Cerebellar cortex (tissue), 1 donor: ENCODE results near the gene LHX4.

Source experiments
- DNase-seq: peaks from one replicate; pipeline ENCODE4 v3.0.0-alpha.2; 2015; ENCODE audit warnings: low spot score

LHX4 gene

DNA sequence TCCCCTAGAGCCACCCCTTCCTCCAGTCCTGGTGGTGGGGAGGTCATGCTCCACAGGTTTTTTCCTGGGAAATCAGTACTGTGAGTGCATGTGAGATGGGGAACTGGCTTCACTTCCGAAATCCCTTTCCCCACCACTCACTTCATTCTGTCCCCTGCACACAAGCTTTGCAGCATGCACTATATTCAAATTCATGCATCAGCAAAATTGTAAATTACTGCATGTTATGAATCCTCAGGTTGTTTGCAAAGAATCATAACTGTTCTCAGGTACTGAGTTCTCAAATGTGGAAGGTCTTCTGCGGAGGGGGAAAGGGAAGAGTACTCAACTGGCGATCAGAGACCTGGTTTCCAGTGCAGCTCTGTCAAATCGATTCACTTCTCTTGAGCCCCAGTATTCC, 42.3 kb downstream of the LHX4 start:
- no peak for DNase-seq

DNA sequence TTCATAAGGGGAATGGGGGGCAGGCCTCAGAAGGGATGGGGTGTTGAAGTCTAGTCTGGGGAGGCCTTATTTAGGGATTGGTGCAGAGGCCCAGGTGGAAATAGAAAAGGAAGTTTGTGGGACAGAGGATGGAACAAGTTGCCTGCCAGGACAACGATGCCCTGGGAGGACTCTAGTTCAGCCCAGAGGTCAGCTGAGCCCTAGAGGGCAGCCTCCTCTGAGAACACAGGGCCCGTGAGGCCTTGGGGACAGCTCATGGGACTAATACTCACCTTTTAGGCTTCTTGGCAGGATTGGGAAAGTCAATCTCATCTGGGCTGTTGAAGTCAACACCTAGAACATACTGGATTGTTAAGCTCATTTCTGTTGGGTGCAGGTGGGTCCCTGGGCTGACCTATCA, 43.0 kb downstream of the LHX4 start:
- no peak for DNase-seq

DNA sequence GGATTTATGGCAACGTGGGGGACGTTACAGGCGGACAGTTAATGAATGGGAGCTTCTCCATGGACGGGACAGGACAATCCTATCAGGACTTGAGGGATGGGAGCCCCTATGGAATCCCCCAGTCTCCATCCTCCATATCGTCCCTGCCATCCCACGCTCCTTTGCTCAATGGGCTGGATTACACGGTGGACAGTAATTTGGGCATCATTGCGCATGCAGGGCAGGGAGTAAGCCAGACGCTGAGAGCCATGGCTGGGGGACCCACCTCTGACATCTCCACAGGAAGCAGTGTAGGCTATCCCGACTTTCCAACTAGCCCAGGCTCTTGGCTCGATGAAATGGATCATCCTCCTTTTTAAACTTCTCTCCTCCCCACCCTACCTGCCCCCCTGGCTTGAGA, 44.2 kb downstream of the LHX4 start:
- no peak for DNase-seq

DNA sequence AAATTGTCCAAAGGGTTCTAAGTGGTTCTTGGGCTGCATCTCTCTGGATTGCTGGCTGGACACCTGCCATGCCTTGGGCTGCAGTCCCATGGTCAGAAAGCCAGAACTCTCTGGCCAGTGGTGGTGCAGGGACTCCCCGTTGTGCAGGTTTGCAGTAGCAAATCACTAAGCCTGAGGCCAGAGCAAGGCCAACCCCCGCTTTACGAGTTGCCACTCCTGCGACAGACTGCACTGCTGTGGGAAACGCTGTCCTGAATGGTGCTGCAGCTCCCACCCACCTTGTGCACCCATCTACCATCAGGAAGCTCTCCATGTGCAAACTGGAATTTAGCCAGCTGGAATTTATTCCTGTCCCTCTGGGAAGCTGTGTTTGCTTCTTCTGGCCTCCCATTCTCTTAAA, 45.7 kb downstream of the LHX4 start:
- DNase-seq: no peak

DNA sequence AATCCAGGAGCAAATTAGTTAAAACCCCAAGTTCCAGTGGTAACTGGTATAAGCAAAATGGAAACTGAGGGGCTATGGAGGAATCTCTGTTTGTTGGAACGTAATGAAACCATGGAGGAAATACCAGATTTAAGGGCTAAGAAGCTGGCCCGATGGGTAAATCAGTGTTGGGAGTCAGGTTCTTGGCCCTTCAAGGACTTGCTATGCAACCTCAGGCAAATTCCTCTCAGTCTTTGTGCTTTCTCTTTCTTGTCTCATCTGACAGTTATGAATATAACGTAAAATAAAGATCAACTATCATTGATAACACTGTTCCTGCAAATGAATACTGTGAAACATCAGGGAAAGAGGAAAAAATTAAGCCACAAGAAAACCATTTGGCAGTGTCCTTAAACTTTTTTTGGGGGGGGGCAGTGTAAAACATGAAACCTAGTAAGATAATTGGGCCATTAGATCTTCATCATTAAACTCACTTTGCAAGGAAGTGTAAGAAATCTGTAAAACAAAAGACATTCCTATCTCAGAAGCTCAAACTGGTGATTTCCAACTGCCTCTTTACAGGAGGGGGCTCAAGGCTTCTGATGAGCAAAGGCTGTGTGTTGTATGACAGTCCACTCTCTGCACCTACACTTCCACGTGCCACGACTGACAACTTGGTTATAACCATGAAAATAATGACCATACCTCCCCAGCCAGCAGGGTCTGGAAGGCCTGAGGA, 47.6 kb downstream of the LHX4 start:
- DNase-seq: no peak

DNA sequence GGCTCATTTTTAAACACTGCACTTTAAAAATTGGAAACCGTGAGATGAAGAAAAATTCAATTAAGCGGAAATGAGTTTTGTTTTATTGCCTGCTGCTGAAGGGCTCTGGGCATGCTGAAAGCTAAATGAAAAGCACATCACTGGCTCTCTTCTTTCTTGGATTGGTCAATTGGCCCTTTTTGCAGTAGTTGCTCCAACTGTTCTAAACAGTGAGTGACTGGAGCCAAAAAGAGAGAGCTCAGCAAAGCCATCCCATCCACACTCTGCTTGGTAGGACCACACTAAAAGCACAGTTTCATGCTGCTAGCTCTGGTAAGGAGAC, 48.1 kb downstream of the LHX4 start:
- DNase-seq: no peak

DNA sequence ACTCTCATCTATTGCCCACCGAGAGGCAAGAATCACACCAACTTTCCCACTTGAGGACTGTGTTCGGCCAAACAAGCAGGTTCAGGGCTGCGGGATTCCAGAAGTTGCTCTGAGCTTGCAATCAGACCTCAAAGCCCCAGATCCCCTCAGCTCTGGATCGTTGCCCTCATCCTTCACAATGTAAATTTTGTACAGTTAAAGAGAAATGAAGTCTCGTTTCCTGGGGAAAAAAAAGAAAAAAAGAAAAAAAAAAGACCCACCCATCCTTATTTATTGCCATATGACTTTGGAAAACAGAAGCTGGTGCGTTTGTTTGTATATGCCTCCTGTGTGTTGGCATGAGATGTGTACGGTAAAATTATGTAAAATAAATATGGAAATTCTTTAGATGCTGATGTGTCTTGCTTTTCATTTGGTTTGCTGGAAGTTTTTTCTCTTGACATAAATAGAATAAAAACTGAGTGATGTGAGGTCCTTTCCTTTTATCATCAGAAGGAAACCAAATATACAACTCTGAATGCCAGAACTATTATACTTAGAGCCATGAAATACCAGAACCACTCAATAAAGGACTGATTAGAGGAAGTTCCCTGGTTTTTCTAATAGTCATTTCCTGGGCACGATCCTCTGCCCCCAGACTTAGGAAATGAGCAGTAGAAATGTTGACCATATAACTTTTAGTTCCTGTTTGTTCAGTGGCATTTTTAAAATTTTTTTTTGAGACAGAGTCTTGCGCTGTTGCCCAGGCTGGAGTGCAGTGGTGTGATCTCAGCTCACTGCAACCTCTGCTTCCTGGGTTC, 48.7 kb downstream of the LHX4 start:
- no peak for DNase-seq

DNA sequence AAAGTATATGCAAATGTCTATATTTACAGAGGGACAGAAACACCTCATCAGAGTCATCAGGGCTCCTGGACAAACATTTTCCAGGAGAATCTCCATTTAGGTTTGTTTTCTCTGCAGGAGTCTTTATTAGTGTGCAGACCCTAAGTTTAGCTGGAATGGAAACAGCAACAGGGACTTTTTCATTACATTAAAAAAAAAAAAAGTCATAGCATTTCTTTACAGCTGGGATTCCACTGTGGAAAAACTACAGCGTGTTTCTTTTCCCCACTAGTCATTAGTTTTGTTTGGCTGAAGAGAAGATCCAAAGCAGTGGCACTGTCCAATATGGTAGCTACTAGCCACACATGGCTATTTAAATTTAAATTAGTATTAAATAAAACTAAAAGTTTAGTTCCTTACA, 49.6 kb downstream of the LHX4 start:
- DNase-seq: no peak

DNA sequence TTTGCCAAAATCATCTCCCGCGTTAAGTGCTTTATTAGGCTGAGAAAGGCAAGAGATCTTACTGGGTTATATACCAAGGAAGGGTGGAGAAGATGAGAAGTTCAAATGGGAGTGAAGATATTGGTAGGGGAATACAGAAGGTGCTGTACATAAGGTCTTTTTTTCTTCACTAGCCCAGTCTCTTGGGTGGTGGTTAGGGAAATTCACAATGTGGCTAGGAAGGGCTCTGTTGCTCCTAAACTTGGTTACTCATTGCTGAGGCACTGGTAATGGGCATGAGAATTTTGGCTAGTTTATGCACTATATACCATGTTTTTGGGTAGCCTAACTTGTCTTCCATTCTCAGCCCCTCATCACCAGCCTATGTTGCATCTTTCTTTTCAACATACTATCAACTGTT, 50.6 kb downstream of the LHX4 start:
- DNase-seq: no peak

DNA sequence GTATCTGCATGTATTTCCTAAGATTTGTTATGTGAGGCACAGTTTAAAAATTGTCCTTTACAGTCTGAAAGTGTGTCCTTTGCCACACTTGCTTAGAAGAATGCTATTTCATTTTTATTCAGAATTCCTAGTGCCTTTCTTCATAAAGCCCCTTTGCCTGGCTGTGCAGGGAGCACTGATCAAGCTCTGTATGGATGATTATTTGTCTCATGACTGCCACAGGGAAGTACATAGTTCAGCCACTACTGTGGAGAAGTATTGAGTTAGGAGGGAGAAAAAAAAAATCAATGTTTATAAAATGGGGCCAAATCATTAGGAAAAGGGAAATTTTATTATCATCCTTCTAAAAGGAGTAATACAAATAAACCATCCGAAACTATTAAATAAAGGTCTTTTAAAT, 51.4 kb downstream of the LHX4 start:
- no peak for DNase-seq

DNA sequence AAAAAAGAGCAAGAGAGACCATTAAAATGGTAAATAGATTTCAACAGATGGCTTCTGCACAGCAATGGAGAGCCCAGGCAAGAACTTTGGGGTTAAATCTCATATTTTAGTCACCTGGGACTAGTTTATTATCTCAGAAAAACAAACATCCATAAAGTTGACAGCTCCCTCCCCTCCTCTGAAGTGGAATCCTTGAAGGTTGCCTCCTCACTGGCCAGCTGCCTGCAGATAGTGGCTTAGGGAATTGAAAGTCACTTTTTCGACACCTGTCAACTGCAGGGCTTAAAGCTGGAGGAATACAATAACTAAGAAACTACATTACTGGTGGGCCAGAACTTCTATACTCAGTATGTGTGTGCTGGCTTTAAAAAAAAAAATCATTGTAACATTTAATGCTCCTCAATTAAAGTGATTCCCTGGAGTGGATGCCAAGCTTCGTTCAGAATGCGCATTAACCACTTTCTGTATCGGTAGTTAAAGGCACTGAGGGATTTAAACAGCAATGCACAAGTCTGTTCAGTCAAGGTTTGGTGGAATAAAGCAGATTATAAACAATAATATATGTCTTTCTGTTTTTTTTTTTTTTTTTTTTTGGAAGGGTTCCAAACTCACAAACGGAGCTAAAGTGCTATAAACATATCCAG, 52.5 kb downstream of the LHX4 start:
- DNase-seq: no peak

DNA sequence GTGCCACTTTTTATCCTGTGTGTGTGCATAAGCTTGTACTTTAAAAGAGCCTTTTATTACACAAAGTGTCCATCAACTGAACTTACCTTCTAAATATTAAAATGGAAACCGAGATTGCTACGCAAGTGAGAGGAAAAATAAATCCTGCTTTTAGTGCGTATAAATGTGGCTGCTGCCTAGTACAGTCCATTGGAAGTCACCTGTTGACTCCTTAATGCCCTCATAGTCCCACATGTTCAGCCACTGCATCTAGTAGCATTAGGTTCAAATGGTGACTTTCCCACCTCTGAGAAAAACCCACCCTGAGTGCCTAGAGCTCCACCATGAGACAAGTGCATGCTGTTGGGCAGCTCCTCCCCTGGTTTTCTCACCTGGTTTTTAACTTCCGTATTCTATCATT, 53.0 kb downstream of the LHX4 start:
- DNase-seq: no peak

DNA sequence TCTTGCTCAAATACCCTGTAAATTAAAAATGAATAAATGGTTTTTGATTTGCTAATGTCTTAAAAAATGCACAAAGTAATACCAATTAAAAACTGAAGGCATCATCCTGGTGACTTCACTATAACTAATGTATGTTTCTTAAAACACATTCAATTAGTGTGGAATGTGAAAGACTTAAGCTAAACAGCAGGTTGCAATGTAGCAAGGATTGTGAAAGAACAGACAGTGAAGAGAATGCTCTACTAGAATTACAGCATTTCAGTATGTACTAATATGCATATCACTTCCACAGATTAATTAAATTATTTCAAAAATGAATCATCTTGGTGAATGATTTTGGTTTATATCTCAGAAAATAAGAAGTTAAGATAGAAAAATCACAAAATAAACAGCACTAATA, 56.4 kb downstream of the LHX4 start:
- DNase-seq: no peak

DNA sequence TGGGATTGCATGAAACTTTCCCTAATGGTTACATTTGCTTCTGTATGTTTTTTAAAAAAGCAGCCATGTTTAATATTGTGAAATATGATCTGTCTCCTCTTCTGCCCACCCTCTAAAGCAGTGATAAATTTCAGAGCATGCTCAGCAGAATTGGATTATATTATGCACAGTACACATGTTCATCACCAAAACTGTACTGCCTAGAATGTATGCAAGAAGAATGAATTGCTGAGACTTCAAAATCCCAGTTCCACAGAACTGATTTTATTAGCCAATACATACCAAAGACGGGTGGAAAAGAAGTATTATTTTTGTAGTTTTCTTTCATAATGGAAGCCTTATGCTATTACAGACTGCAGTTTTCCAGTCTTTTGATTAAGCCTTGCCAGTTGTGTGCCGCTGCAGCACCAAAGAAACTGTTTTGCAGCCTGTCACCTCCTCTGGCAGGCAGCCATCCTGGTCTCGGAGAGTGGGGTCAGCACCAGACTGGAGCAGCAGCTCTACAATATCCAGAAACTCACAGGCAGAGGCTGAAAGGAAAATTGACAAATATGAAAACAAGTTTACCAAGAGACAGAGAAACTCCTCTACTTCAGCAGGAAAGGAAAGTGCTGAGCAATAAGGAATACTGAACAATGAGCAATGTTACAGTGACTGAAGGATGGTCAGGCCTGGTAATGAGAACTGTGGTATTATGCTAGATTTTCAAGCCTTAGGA, 58.1 kb downstream of the LHX4 start:
- DNase-seq: no peak

DNA sequence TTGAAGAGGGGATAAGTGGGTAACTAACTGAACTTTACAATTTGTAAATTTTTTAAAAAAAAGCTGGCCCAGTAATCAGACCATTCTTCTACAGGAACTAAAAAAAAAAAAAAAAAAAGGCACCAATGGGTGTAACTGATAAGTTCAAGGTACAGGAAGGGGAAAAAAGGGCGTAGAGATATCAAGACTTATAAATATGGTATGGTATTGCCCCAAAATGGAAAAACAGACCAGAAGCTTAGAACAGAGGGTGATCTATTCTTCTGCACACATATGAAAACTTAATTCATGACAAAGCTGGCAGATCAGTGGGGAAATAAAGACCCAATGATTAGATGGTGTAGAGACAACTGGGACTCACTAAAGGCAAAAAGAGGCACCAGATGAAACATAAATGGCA, 58.9 kb downstream of the LHX4 start:
- no peak for DNase-seq

DNA sequence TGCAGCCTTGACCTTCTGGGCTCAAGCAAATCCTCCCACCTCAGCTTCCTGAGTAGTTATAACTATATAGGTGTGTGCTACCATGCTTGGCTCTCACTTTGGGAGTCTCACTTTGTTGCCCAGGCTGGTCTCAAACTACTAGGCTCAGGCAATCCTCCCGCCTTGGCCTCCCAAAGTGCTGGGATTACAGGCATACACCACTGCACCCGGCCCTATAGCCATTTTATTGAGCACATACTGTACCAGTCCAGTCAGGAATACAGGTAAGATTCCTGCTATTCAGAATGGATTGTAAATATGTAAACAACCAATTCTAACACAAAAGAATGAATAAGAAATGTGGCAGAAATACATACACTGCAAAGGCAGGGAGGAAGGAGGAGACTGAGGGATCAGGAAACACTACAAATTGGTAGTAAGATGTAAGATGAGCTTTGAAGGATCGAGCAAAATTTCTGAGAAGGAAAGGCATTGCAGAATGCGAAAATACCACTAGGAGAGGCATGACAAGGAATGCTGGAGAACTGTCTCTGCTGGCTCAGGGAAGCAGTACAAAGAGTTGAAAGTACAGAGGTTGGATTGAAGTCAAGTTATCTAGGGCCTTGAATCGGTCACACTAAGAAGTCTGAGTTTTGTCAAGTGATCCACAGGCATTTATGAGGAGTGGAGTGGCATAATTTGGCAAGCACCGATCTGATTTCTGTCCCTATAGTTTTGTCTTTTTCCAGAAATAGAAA, 60.4 kb downstream of the LHX4 start:
- no peak for DNase-seq

DNA sequence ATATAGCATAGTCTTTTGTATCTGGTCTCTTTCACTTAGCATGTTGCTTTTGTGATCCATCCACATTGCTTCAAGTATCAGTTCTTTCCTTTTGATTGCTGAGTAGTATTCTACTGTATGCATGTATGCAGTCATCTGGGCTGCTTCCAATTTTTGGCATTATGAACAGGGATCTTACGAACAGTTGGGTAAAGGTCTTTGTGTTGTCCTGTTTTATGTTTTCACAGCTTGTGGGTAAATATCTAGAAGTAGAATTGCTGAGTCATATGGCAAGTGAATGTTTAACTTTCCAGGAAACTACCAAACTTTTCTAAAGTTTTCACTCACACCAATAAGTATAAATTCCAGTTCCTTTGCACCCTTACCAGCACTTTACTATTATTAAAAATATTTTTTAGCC, 60.9 kb downstream of the LHX4 start:
- no peak for DNase-seq

DNA sequence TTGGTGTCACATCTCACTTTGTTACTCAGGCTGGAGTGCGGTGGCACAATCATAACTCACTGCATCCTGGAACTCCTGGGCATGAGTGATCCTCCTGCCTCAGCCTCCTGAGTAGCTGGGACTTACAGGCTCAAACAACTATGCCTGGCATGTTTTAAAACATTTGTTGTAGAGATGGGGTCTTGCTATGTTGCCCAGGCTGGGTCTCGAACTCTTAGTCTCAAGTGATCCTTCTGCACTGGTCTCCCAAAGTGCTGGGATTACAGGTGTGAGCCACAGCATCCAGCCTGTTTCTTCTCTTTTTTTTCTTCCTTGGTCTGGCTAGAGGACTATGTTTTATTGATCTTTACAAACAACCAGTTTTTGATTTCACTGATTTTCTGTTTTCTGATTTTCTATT, 64.6 kb downstream of the LHX4 start:
- DNase-seq: no peak

DNA sequence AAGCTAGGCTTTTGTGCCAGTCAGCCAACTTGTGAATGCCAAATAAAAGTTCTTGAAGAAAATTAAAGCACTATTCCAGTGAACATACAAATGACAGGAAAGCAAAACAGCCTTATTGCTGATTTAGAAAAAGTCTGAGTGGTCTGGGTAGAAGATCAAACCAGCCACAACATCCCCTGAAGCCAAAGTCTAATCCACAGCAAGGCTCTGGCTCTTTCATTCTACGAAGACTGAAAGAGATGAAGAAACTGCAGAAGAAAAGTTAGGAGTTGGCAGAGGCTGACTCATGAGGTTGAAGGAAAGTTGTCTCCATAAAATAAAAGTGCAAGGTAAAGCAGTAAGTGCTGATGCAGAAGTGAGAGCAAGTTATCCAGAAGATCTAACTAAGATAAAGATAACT, 65.9 kb downstream of the LHX4 start:
- no peak for DNase-seq

DNA sequence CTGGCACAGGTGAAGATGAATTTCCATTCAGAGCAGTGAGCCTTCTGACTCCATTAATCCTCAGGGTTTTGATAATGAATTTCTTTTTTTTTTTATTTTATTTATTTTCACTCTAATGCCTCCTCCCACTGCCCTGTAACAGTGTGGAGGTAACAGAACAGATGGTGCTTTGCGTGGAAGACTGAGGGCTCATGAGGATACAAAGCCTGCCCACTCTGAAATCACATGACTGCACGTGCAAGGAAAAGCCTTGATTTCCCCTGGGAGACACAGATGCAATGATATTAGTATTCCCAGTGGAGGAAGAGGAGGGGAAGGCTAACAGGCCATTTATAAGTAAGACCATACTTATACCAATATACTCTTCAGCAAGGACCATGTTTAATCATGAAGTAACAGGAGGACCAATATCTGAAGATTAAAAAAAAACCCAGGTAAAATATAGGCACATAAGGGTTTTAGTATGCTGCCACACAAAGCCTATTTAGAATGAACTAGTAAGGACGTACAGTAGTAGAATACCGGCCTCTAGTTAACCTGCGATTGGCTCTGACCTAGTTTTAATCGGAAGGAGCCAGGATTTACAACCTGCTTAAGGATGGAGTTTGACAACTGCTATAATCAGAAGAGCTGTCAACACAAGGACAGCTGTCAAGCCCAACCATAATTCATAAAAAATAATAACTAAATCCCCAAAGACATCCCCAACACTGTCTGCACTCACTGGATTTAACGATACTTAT, 69.6 kb downstream of the LHX4 start:
- DNase-seq: peak; percentile 13

DNA sequence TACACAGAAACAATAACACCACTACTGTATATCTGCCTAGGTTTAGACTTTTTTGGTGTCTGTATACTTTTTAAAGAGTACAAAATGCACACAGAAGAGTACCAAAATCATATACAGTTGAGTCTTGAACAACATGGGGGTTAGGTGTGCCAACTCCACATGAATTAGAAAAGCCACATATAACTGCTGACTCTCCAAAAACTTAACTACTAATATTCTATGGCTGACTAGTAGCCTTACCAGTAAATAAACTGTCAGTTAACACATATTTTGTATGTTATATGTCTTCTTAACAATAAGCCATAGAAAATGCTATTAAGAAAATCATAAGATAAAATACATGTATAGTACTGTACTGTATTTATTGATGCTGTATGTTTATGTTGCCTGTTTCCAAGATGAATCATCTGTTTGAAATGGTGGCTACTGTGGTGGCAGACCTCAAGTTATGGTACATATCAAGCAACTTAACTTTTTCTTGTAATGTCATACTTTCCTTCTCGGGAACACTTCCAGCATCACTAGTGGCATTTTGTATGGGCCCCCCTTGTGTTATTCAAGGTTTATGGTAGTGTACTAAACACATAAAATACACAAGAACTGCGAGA, 71.2 kb downstream of the LHX4 start:
- no peak for DNase-seq
